ENCODE measurements around the gene ZNF549. TPM values are rescaled to one million over a fixed set of nuclear protein-coding genes. Genes with fewer than 3 reads are reported as not detected.
A peak's percentile ranks its signal among the peaks of the same experiment; 100 is the strongest.

Gene ZNF549
- total RNA-seq, 1 experiment from 2014 or later, result 5.5 TPM

GRCh38 chr19:57566396-57567265 is 39.5 kb downstream of the ZNF549 start:
- peak; percentile 36 for DNase-seq (ENCODE audit: low spot score)

GRCh38 chr19:57570707-57571106 is 43.6 kb downstream of the ZNF549 start:
- DNase-seq (ENCODE audit: low spot score), result no peak

GRCh38 chr19:57572415-57572947 is 45.3 kb downstream of the ZNF549 start:
- DNase-seq (ENCODE audit: low spot score), result no peak

- DNase-seq (ENCODE audit: low spot score), result no peak
Observed at GRCh38 chr19:57576661-57577060, 49.5 kb downstream of the ZNF549 start.

GRCh38 chr19:57578487-57579205 is 51.5 kb downstream of the ZNF549 start, which contains the start of gene ZNF416:
TSS of gene ZNF416 (minus strand) at chr19:57578911. CDS start at chr19:57578704, 207 bp downstream.
- DNase-seq (ENCODE audit: low spot score), result peak; percentile 99

GRCh38 chr19:57583104-57583520 is 56.0 kb downstream of the ZNF549 start:
- no peak for DNase-seq (ENCODE audit: low spot score)

- peak; percentile 87 for DNase-seq (ENCODE audit: low spot score)
Observed at GRCh38 chr19:57583521-57584416, 56.6 kb downstream of the ZNF549 start, which contains the start of gene ZIK1. TSS of gene ZIK1 (plus strand) at chr19:57584145. CDS start at chr19:57584357, 212 bp downstream.

- DNase-seq (ENCODE audit: low spot score), result no peak
Observed at GRCh38 chr19:57587529-57587928, 60.4 kb downstream of the ZNF549 start.

- DNase-seq (ENCODE audit: low spot score), result no peak
Observed at GRCh38 chr19:57599377-57599760, 72.2 kb downstream of the ZNF549 start.

- peak; percentile 91 for DNase-seq (ENCODE audit: low spot score)
Observed at GRCh38 chr19:57599761-57600383, 72.7 kb downstream of the ZNF549 start, which contains the start of gene ZNF530. TSS of gene ZNF530 (plus strand) at chr19:57599885. CDS start at chr19:57604346, 4,461 bp downstream.

GRCh38 chr19:57606931-57607330 is 79.8 kb downstream of the ZNF549 start:
- DNase-seq (ENCODE audit: low spot score), result no peak

Other genes starting within 250 kb of the ZNF549 start
- 29.7 and 30.4 TPM in 2 replicates for gene ZNF460, start 246.9 kb upstream of the ZNF549 start, total RNA-seq (2014; rRNA removed; shearing (Covaris generic))
- gene ZNF543, start 206.9 kb upstream of the ZNF549 start, total RNA-seq (2014; rRNA removed; shearing (Covaris generic)), result 6.9 and 7.7 TPM in 2 replicates
- gene ZNF304, start 176.1 kb upstream of the ZNF549 start, total RNA-seq (2014; rRNA removed; shearing (Covaris generic)), result 9.4 and 11.4 TPM in 2 replicates
- 38.7 and 39.0 TPM in 2 replicates for gene TRAPPC2B, start 163.8 kb upstream of the ZNF549 start, total RNA-seq (2014; rRNA removed; shearing (Covaris generic))
- gene ZNF547, start 163.8 kb upstream of the ZNF549 start, total RNA-seq (2014; rRNA removed; shearing (Covaris generic)), result 1.8 and 3.6 TPM in 2 replicates
- 15.0 and 20.7 TPM in 2 replicates for gene ZNF548, start 137.5 kb upstream of the ZNF549 start, total RNA-seq (2014; rRNA removed; shearing (Covaris generic))
- gene ZNF17, start 116.2 kb upstream of the ZNF549 start, total RNA-seq (2014; rRNA removed; shearing (Covaris generic)), result 3.1 and 4.5 TPM in 2 replicates
- gene ZNF749, start 92.0 kb upstream of the ZNF549 start, total RNA-seq (2014; rRNA removed; shearing (Covaris generic)), result 9.8 and 17.1 TPM in 2 replicates
- 0.10 and 0.17 TPM in 2 replicates for gene VN1R1, start 70.2 kb upstream of the ZNF549 start, total RNA-seq (2014; rRNA removed; shearing (Covaris generic))
- 17.8 and 24.0 TPM in 2 replicates for gene ZNF772, start 49.8 kb upstream of the ZNF549 start, total RNA-seq (2014; rRNA removed; shearing (Covaris generic))
- gene ZNF419, start 39.6 kb upstream of the ZNF549 start, total RNA-seq (2014; rRNA removed; shearing (Covaris generic)), result 12.4 and 18.0 TPM in 2 replicates
- gene ZNF773, start 27.4 kb upstream of the ZNF549 start, total RNA-seq (2014; rRNA removed; shearing (Covaris generic)), result 15.2 and 22.6 TPM in 2 replicates
- gene ZNF550, start 32.5 kb downstream of the ZNF549 start, total RNA-seq (2014; rRNA removed; shearing (Covaris generic)), result 4.7 and 5.0 TPM in 2 replicates
- 3.9 and 7.3 TPM in 2 replicates for gene ZNF416, start 51.6 kb downstream of the ZNF549 start, total RNA-seq (2014; rRNA removed; shearing (Covaris generic))
- 6.9 and 7.8 TPM in 2 replicates for gene ZIK1, start 56.8 kb downstream of the ZNF549 start, total RNA-seq (2014; rRNA removed; shearing (Covaris generic))
- gene ZNF530, start 72.5 kb downstream of the ZNF549 start, total RNA-seq (2014; rRNA removed; shearing (Covaris generic)), result 9.1 and 11.9 TPM in 2 replicates
- gene ZNF134, start 86.9 kb downstream of the ZNF549 start, total RNA-seq (2014; rRNA removed; shearing (Covaris generic)), result 16.8 and 26.1 TPM in 2 replicates
- gene ZNF211, start 105.8 kb downstream of the ZNF549 start, total RNA-seq (2014; rRNA removed; shearing (Covaris generic)), result 9.7 and 10.7 TPM in 2 replicates
- not detected in 2 replicates for gene ZSCAN4, start 141.6 kb downstream of the ZNF549 start, total RNA-seq (2014; rRNA removed; shearing (Covaris generic))
- 15.2 and 17.6 TPM in 2 replicates for gene ZNF551, start 154.6 kb downstream of the ZNF549 start, total RNA-seq (2014; rRNA removed; shearing (Covaris generic))
- not detected in 2 replicates for gene ZNF154, start 181.8 kb downstream of the ZNF549 start, total RNA-seq (2014; rRNA removed; shearing (Covaris generic))
- 0.41 and 0.74 TPM in 2 replicates for gene ZNF671, start 200.3 kb downstream of the ZNF549 start, total RNA-seq (2014; rRNA removed; shearing (Covaris generic))
- 10.7 and 23.8 TPM in 2 replicates for gene ZNF776, start 219.5 kb downstream of the ZNF549 start, total RNA-seq (2014; rRNA removed; shearing (Covaris generic))
- gene ZNF586, start 242.3 kb downstream of the ZNF549 start, total RNA-seq (2014; rRNA removed; shearing (Covaris generic)), result 12.7 and 19.3 TPM in 2 replicates

All from H4 (cell line).